T-helper 22 cell (primary cell): ENCODE results near the gene LIPI.
"Not testable (repeated sequence)": the region's sequence is repeated elsewhere in the genome, so short reads cannot be mapped to it uniquely, and the experiment has no call there.

ENCODE experiments used
- DNase-seq: peaks from one replicate; pipeline ENCODE4 v3.0.0-alpha.2; 2020; ENCODE audit warnings: low read depth

LIPI gene

GRCh38 chr21:14072761-14073535 is 137.8 kb downstream of the LIPI start:
- DNase-seq = no peak

GRCh38 chr21:14071902-14072734 is 138.6 kb downstream of the LIPI start:
- no peak for DNase-seq

DNA sequence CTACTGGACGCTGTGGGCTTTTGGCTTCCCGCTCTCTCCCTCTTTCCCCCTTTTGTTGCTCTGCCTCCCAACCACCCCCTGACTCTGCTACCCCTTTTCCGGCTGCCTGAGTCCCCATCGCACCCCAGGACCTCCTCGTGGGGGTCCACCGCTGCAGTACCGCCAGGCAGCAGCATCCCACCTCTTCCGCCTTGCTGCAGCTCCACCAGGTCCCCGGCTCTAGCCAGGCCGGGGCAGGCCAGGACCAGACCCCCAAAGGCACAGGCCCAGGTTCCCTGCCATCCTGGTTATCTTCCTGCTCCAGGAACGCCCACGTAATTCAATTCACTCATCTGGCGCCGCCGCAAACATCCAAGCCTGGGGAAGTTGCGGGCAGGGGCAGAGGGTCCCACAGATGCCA is 139.8 kb downstream of the LIPI start:
- DNase-seq = no peak

DNA sequence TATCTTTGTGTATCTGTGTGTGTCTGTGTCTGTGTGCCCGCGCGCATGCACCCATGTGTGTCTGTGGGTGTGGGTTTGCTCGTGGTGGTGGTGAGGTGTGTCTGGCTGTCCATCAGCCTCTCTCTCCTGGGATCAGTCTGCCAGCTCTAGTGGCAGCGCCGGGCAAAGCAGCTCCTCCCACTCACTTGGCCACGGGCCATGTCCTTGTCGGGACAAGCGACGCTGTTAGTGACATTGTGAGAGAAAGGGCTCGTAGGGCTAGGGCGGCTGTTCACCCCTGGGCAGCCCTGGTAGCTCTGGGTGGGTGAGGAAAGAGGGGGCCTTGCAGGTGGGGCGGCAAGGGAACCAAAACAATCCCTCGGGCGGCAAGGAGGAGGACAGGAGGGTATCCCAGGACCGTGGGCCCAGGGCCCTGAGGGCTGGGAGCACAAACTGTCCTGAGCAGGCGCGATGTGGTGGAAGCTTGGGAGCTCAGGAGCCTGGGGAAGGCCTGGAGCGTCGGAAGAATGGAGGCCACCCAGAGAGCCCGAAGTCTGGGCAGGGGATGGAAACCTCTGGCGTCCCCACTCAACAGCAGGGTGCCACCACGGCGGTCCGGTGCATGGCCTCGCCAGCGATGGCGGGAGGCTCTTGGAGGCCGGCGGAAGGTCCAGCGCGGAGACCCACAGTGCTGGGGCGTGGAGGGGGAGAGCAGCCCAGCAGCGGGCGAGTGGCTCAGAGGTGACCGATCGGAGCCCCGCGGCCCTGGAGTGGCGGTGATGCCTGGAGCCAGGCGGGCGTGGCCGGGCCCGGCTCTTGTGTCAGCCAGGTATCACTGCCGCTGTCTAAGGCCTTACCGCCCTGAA is 140.5 kb downstream of the LIPI start:
- DNase-seq = no peak

GRCh38 chr21:14064296-14064645 is 146.5 kb downstream of the LIPI start:
- no peak for DNase-seq

- DNase-seq = not testable (repeated sequence)
These were observed 147.0 kb downstream of the LIPI start for GRCh38 chr21:14063620-14064295.

DNA sequence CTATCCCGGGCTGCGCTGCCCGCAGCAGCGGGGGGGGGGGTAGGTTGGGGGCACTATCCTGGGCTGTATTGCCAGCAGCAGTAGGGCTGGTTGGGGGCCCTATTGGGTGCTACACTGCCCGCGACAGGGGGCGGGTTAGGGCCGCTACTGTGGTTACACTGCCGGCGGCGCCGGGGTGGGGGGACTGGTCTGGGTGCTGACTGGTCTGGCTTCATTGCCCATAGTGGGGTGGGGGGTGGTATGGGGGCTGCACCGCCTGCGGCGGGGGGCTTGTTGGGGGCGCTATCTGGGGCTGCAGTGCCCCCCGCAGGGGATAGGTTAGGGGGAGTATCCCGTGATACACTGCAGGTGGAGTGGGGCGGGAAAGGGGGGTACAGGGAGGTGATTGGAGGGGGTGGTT is 148.1 kb downstream of the LIPI start:
- DNase-seq = not testable (repeated sequence)

GRCh38 chr21:14061820-14062219 is 148.9 kb downstream of the LIPI start:
- DNase-seq = not testable (repeated sequence)

DNA sequence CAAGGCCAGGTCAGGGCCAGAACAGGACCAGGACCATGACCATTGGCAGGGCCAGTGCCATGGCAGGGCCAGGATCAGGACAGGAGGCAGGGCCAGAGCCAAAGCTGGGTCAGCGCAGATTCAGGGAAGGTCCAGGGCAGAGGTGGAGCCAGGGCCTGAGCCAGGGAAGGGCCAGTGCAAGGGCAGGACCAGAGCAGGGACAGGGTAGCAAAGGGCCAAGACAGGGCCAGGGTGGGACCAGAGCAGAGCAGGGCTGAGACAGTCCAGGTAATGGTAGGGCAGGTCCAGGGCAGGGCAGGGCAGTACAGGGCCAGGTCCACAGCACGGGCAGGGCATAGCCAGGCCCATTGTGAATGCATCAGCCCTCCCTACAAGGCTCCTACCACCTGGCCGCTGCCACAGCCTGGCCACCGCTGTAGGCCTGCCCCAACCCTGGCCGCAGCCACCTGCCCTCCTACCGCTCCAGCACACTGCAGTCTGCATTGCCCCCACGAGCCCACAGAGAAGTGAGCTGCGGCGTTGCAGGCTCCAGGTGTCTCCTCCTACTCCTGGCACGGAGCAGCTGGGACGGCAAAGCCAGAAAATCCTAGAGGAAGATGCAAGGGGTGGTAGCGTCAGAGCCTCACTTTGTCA is 151.6 kb downstream of the LIPI start:
- not testable (repeated sequence) for DNase-seq
